Bladder microvascular endothelial cell (primary cell): ENCODE data around the gene RARS2. TPM values are rescaled to one million over a fixed set of nuclear protein-coding genes. Genes with fewer than 3 reads are reported as not detected.

Experiments used
- total RNA-seq: library from RNA; depleted of rRNA; stranded (reverse); fragments of >200 nt; gene quantifications from 2 replicates; pipeline ENCODE4 v1.2.3, GENCODE V29; 2014

RARS2 gene, protein sequence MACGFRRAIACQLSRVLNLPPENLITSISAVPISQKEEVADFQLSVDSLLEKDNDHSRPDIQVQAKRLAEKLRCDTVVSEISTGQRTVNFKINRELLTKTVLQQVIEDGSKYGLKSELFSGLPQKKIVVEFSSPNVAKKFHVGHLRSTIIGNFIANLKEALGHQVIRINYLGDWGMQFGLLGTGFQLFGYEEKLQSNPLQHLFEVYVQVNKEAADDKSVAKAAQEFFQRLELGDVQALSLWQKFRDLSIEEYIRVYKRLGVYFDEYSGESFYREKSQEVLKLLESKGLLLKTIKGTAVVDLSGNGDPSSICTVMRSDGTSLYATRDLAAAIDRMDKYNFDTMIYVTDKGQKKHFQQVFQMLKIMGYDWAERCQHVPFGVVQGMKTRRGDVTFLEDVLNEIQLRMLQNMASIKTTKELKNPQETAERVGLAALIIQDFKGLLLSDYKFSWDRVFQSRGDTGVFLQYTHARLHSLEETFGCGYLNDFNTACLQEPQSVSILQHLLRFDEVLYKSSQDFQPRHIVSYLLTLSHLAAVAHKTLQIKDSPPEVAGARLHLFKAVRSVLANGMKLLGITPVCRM
- 19.6 and 29.0 TPM in 2 replicates for total RNA-seq

DNA sequence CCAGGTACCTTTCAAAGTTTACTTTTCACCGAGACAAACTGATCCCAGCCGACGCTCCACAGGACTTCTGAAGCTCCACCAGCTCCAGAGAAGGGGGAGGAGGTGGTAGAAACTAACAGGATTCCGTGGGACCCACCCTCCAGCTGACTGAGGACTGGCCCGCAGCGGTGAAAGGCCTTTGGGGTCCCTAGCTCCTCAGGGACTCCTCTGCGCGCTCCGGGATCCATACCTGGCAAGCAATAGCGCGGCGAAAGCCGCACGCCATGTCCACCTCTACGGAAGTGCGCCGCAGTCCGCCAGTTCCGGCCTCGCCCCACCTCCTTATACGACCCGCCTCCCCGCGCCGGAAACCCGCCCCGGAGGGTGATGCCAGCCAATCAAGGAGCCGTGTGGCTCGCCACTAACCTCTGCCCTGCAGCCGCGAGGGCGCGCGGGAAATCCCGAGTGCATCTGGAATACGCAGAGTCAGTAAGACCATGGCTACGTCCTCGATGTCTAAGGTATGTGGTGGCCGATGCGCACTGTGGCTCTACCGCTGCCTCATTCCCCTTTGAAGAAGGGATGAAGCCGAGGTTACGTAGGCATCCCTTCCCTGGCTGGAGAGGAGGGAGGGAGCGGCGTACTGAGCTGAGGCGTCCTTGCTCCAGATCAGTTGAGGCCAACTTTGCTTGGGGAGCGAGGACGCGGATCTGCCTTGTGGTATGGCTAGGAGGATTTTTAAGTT, at the start of gene RARS2, which contains the start of gene ORC3:
Gene RARS2, minus strand, starts transcription at position 295 of the 724 bp plus-strand sequence. Its CDS starts 30 bp downstream, at position 265.
Gene ORC3, plus strand, starts transcription at position 443 of the 724 bp plus-strand sequence. Its CDS starts 34 bp downstream, at position 477.

DNA sequence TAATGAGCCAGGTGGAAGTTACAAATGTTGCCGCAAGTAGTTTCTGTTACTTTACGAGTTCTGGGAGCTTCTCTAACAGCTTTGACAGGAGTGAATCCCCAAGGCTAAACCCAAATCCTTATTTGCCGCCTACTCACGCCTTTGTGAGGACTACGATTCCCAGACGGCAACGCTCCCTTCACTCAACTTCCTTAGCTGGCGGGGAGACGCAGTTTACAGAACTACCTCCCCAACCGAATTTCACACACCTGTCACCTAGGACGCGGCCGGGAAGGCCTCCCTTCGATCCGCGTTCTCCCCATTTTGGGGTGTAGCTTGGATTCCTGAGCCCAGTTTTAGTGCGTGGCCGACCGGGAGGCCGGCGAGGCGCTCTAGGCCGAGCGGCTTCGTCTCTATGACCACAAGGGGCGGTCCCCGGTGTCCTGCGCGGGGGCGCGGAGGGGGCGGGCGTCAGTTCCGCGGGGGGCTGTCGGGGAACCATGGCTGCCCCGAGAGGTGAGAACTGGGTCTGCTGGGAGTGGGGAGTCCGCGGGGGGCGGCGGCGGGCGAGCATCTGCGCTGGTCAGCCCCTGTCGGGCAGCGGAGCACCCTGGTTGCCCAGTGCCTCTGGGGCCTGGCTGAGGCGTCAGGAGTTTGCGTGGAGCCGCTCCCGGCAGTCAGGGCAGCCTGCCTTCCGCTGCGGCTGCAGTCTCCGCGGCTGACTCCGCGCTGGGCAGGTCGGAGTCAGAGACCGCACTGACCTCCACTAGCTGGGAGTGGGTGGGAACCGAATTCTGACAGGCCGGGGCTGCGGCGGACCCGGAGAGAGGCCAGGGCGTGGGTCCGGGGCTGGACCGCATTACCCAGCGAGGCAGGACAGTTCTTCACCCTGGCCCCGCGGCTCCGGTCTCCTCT, 117.0 kb downstream of the RARS2 start, which contains the start of gene SLC35A1:
Gene SLC35A1, plus strand, starts transcription at position 450 of the 894 bp plus-strand sequence. Its CDS starts 30 bp downstream, at position 480.

Other genes starting within 250 kb of the RARS2 start
- 0.65 and 1.3 TPM in 2 replicates for gene C6orf163, start 245.2 kb downstream of the RARS2 start, total RNA-seq
- gene CFAP206, start 182.0 kb downstream of the RARS2 start, total RNA-seq = not detected in 2 replicates
- 11.7 and 30.1 TPM in 2 replicates for gene SLC35A1, start 117.0 kb downstream of the RARS2 start, total RNA-seq
- gene ORC3, start 148 bp upstream of the RARS2 start, total RNA-seq = 9.4 and 17.9 TPM in 2 replicates
- gene AKIRIN2, start 112.2 kb upstream of the RARS2 start, total RNA-seq = 10.4 and 19.4 TPM in 2 replicates